Activated CD8-positive, alpha-beta memory T cell treated with anti-CD3 and anti-CD28 coated beads for 24 hours (primary cell): Measurements from ENCODE around the gene IL17D.
"Not testable (repeated sequence)": the region's sequence is repeated elsewhere in the genome, so short reads cannot be mapped to it uniquely, and the experiment has no call there.

Experiments
- DNase-seq: peaks from one replicate; pipeline ENCODE4 v3.0.0-alpha.2; 2020

Gene IL17D

GRCh38 chr13:20702915-20703779 is at the start of gene IL17D:
Gene IL17D, plus strand, starts transcription at chr13:20703699. Its CDS starts 303 bp downstream, at chr13:20704002.
- peak; percentile 82 for DNase-seq

- DNase-seq = no peak
Observed at GRCh38 chr13:20654156-20654555, 49.3 kb upstream of the IL17D start.

- DNase-seq = no peak
Observed at GRCh38 chr13:20658451-20659040, 45.0 kb upstream of the IL17D start.

- no peak for DNase-seq
Observed at GRCh38 chr13:20664351-20664750, 39.1 kb upstream of the IL17D start.

GRCh38 chr13:20666948-20667347 is 36.6 kb upstream of the IL17D start:
- DNase-seq = no peak

GRCh38 chr13:20667857-20668437 is 35.6 kb upstream of the IL17D start:
- no peak for DNase-seq

- DNase-seq = no peak
Observed at GRCh38 chr13:20669162-20669561, 34.3 kb upstream of the IL17D start.

- DNase-seq = no peak
Observed at GRCh38 chr13:20671789-20672188, 31.7 kb upstream of the IL17D start.

GRCh38 chr13:20672772-20673171 is 30.7 kb upstream of the IL17D start:
- no peak for DNase-seq

- DNase-seq = no peak
Observed at GRCh38 chr13:20673715-20674114, 29.8 kb upstream of the IL17D start.

GRCh38 chr13:20676213-20676612 is 27.3 kb upstream of the IL17D start:
- no peak for DNase-seq

- DNase-seq = not testable (repeated sequence)
Observed at GRCh38 chr13:20678606-20679005, 24.9 kb upstream of the IL17D start.

GRCh38 chr13:20679879-20680278 is 23.6 kb upstream of the IL17D start:
- no peak for DNase-seq

GRCh38 chr13:20680416-20681080 is 23.0 kb upstream of the IL17D start:
- no peak for DNase-seq

- not testable (repeated sequence) for DNase-seq
Observed at GRCh38 chr13:20681481-20681880, 22.0 kb upstream of the IL17D start.

- DNase-seq = no peak
Observed at GRCh38 chr13:20682061-20682460, 21.4 kb upstream of the IL17D start.

- DNase-seq = no peak
Observed at GRCh38 chr13:20684041-20684440, 19.5 kb upstream of the IL17D start.

- no peak for DNase-seq
Observed at GRCh38 chr13:20684546-20684945, 19.0 kb upstream of the IL17D start.

- DNase-seq = no peak
Observed at GRCh38 chr13:20685092-20685491, 18.4 kb upstream of the IL17D start.

- DNase-seq = no peak
Observed at GRCh38 chr13:20686167-20686566, 17.3 kb upstream of the IL17D start.

GRCh38 chr13:20686863-20687579 is 16.5 kb upstream of the IL17D start:
- DNase-seq = no peak

- DNase-seq = no peak
Observed at GRCh38 chr13:20689291-20689690, 14.2 kb upstream of the IL17D start.

GRCh38 chr13:20691616-20692015 is 11.9 kb upstream of the IL17D start:
- DNase-seq = no peak
